PC-9 (cell line): ENCODE results near the gene CFAP73. TPM values are rescaled to one million over a fixed set of nuclear protein-coding genes. Genes with fewer than 3 reads are reported as not detected.

ENCODE experiments used
- BruUV-seq: library from RNA; stranded (reverse); fragments of 400-500 nt; replicated peaks from 2 replicates; lab custom pipeline; 2021; lab: Mats Ljungman, UMichigan
- CTCF ChIA-PET: fragments of 300-600 bp; sonication (Branson Sonifier 250); formaldehyde crosslinking; loops from one replicate; lab custom pipeline; 2022; ENCODE audit warnings: antibody characterized with exemption; lab: Charles Lee
- POLR2A ChIA-PET: fragments of 300-600 bp; sonication (Branson Sonifier 250); formaldehyde crosslinking; loops from one replicate; lab custom pipeline; 2022; ENCODE audit warnings: antibody characterized with exemption; ENCODE audit not compliant: unreplicated experiment; lab: Charles Lee
- DNase-seq, 2 experiments: peaks; one replicate each; pipeline versions ENCODE4 v3.0.0 to v3.0.0-alpha.2; 2015 to 2022; ENCODE audit warnings: mixed read lengths in 1 of 2
- H2AFZ ChIP-seq: fragments of 200-600 bp; sonication (generic); 2 replicates; pipeline ENCODE4 v1.8.1; 2017; ENCODE audit warnings: antibody characterized with exemption
- H3F3A ChIP-seq: fragments of 200-600 bp; sonication (generic); 2 replicates; pipeline ENCODE4 v1.8.1; 2017; ENCODE audit warnings: antibody characterized with exemption, mild to moderate bottlenecking, low read depth; ENCODE audit not compliant: insufficient read depth
- H3K27ac ChIP-seq: fragments of 200-600 bp; sonication (generic); 2 replicates; pipeline ENCODE4 v1.6.1; 2016; ENCODE audit warnings: mixed run types
- H3K27me3 ChIP-seq: fragments of 200-600 bp; sonication (generic); 2 replicates; pipeline ENCODE4 v1.6.1; 2016; ENCODE audit warnings: low read depth, mixed run types; ENCODE audit not compliant: insufficient read depth
- H3K36me3 ChIP-seq: fragments of 200-600 bp; sonication (generic); 2 replicates; pipeline ENCODE4 v1.6.1; 2016; ENCODE audit warnings: low read depth, mixed run types
- H3K4me1 ChIP-seq: fragments of 200-600 bp; sonication (generic); replicated peaks from 2 replicates; pipeline ENCODE4 v1.6.1; 2016; ENCODE audit warnings: mixed run types; ENCODE audit not compliant: insufficient read depth
- H3K4me2 ChIP-seq: fragments of 200-600 bp; sonication (generic); 2 replicates; pipeline ENCODE4 v1.6.1; 2017; ENCODE audit warnings: mixed run types
- H3K4me3 ChIP-seq: fragments of 200-600 bp; sonication (generic); 2 replicates; pipeline ENCODE4 v1.6.1; 2016; ENCODE audit warnings: mixed run types
- H3K79me2 ChIP-seq: fragments of 200-600 bp; sonication (generic); 2 replicates; pipeline ENCODE4 v1.6.1; 2017; ENCODE audit warnings: low read depth, mixed run types
- H3K9me2 ChIP-seq: fragments of 200-600 bp; sonication (generic); 2 replicates; pipeline ENCODE4 v1.8.1; 2017; ENCODE audit warnings: mild to moderate bottlenecking; ENCODE audit not compliant: insufficient read depth
- H3K9me3 ChIP-seq: fragments of 200-600 bp; sonication (generic); 2 replicates; pipeline ENCODE4 v1.8.1; 2016; ENCODE audit warnings: low read depth; ENCODE audit not compliant: insufficient read depth
- H4K20me1 ChIP-seq: fragments of 200-600 bp; sonication (generic); 2 replicates; pipeline ENCODE4 v1.8.1; 2017; ENCODE audit not compliant: insufficient read depth
- EZH2 ChIP-seq: fragments of 200-600 bp; sonication (generic); IDR thresholded peaks from 2 replicates; pipeline ENCODE4 v1.8.0; 2017; ENCODE audit warnings: antibody characterized with exemption, low read depth
- intact Hi-C: fragments of 100-400 bp; cut with micrococcal nuclease; formaldehyde crosslinking; loops from one replicate; pipeline ENCODE4 v1.10.0; 2022; ENCODE audit not compliant: unreplicated experiment
- total RNA-seq: library from RNA; stranded (reverse); gene quantifications from 2 replicates; pipeline ENCODE4 v1.2.3, GENCODE V29; 2021
- TF ChIP-seq, protein P1 (sequence below): fragments of 200-600 bp; sonication (generic); conservative IDR thresholded peaks from 2 replicates; pipeline ENCODE4 v1.6.1; 2017; ENCODE audit warnings: mixed run types, antibody characterized with exemption, mild to moderate bottlenecking, moderate library complexity

The CFAP73 gene
- total RNA-seq, 1 experiment from 2014 or later: 1.9 TPM

DNA sequence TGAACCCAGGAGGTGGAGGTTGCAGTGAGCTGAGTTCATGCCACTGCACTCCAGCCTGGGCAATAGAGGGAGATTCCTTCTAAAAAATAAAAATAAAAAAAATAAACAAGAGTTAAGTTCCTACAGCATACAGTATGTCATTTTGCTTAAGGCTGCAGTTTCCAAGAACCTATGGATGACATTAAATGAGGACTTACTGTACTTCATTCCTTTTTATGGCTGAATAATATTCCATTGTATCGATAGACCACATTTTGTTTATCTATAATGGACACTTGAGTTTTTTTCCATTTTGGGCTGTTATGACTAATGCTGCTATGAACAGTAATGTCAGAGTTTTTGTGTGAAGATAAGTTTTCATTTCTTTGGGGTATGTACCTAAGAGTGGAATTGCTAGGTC, 31.4 kb upstream of the CFAP73 start:
- Histone ChIP-seq H3K79me2 (no peaks in the 10 kb centered on the region), H3K36me3 (no peaks in the 10 kb centered on the region), H3K9me3 (no peaks in the 10 kb centered on the region), H3F3A (no peaks in the 10 kb centered on the region; the same call in 1 of the 2 replicates), H4K20me1 (no peaks in the 10 kb centered on the region), H3K4me1 (no peaks in the 10 kb centered on the region), H3K27ac (no peak overlapping the region), H3K4me3 (no peak overlapping the region), H3K4me2 (no peak overlapping the region), H2AFZ (no peak overlapping the region), H3K9me2 (no peaks in the 10 kb centered on the region), H3K27me3 (no peaks in the 10 kb centered on the region)
- ChIA-PET POLR2A (interaction anchor here (0.7 kb wide), 1 partner anchor 217 kb away, joined by 3 read pairs; the partner anchor contains the start of gene SLC8B1), CTCF (no interaction called here)
- no peak for TF ChIP-seq EZH2
- TF ChIP-seq, protein P1, sequence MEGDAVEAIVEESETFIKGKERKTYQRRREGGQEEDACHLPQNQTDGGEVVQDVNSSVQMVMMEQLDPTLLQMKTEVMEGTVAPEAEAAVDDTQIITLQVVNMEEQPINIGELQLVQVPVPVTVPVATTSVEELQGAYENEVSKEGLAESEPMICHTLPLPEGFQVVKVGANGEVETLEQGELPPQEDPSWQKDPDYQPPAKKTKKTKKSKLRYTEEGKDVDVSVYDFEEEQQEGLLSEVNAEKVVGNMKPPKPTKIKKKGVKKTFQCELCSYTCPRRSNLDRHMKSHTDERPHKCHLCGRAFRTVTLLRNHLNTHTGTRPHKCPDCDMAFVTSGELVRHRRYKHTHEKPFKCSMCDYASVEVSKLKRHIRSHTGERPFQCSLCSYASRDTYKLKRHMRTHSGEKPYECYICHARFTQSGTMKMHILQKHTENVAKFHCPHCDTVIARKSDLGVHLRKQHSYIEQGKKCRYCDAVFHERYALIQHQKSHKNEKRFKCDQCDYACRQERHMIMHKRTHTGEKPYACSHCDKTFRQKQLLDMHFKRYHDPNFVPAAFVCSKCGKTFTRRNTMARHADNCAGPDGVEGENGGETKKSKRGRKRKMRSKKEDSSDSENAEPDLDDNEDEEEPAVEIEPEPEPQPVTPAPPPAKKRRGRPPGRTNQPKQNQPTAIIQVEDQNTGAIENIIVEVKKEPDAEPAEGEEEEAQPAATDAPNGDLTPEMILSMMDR: no peak
- BruUV-seq: no TSS peak
- DNase-seq: no peak
- intact Hi-C loops: no loop called here

DNA sequence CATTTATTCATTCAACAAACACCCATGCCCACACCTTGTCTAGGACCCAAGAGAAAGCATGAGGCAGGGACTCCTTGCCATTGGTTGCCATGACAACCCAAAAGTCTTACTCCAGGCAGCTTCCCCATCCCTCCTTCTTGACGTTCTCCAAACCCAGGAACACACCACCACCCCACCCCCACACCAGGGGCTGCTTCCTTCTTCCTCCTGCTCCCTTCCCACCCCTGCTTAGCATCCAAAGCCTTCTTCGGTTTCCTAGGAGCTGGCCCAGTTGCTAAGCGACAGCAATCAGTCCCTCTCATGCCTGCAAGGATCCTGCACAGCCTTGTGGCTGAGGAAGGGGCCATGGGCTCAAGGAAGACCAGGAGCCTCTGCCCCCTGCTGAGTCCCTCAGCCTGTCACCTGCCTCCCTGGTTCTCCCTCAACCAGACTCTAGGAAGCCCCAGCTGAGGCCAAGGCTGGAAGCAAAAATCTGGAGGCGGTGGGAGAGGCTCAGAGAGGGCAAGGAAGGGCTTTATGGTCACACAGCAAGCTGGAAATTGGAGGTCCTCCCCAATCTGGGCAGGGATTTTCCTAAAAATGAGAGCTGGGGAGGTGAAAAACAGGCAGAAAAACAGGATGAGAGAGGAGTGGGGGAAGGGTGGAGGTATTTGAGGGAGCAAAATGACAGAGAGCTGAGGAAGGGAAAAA, 29.4 kb upstream of the CFAP73 start:
- Histone ChIP-seq H4K20me1 (no peaks in the 10 kb centered on the region), H3K36me3 (no peaks in the 10 kb centered on the region), H3K27me3 (no peaks in the 10 kb centered on the region), H2AFZ (no peak overlapping the region), H3K4me3 (no peak overlapping the region), H3K9me3 (no peaks in the 10 kb centered on the region), H3K4me2 (no peak overlapping the region), H3K27ac (no peak overlapping the region), H3K4me1 (no peaks in the 10 kb centered on the region), H3K79me2 (no peaks in the 10 kb centered on the region), H3F3A (no peaks in the 10 kb centered on the region; the same call in 1 of the 2 replicates), H3K9me2 (no peaks in the 10 kb centered on the region)
- POLR2A ChIA-PET: no interaction called here
- CTCF ChIA-PET: no interaction called here
- TF ChIP-seq, protein P1: no peak
- no peak for TF ChIP-seq EZH2
- no TSS peak for BruUV-seq
- intact Hi-C loops: no loop called here
- DNase-seq: no peak

DNA sequence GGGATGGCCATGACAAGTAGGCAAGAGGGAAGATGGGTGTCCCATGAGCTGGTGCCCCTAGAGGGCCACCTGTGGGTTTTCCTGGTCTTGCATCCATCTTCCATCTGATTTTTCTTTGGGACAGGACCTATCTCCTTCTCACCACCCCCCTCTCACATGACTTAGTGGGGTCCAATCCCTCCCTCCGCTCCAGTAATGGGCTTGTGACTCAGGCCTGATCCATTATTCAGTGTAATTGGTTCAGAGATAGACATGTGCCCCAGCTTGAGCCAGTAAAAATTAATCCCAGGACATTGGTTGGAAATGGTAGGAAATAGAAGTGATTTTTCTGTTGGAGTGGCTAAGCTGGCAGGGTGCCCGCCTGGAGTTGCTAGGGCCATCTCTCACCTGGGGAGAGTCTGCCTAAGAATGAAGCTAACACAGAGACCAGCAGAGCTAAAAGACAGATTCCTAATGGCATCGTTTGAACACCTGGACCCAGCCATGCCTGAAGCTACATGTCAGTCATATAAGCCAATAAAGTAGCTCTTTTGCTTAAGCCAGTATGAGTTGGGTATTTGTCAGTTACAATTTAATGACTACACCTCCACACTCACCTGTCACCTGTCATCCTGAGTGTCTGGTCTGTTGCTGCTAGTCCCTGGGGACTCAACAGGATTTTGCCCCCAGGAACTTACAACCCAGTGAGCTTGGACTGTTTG, 28.7 kb upstream of the CFAP73 start:
- H3K9me3 ChIP-seq: no peaks in the 10 kb centered on the region
- no peak overlapping the region for H3K4me3 ChIP-seq
- no peak overlapping the region for H3K4me2 ChIP-seq
- H3K79me2 ChIP-seq: no peaks in the 10 kb centered on the region
- ChIA-PET POLR2A (no interaction called here), CTCF (interaction anchor here (0.5 to 1.0 kb wide), 3 partner anchors 10 to 32 kb away, joined by 4 to 10 read pairs (median 10); no protein-coding TSS in a partner anchor)
- H3F3A ChIP-seq: no peaks in the 10 kb centered on the region; the same call in 1 of the 2 replicates
- no peak overlapping the region for H3K27ac ChIP-seq
- no peak overlapping the region for H2AFZ ChIP-seq
- intact Hi-C loops: no loop called here
- no peaks in the 10 kb centered on the region for H3K4me1 ChIP-seq
- BruUV-seq: no TSS peak
- no peaks in the 10 kb centered on the region for H3K36me3 ChIP-seq
- no peaks in the 10 kb centered on the region for H3K9me2 ChIP-seq
- no peaks in the 10 kb centered on the region for H4K20me1 ChIP-seq
- no peak for DNase-seq
- no peaks in the 10 kb centered on the region for H3K27me3 ChIP-seq
- TF ChIP-seq, protein P1: no peak
- TF ChIP-seq EZH2: no peak
